HG03175 (cell line): ENCODE measurements around the gene EEF1B2.

Source experiments
- ATAC-seq: cut with Tn5 transposase; IDR thresholded peaks from one replicate; pipeline ENCODE4 v1.9.1; 2021; ENCODE audit warnings: mild to moderate bottlenecking, moderate library complexity; ENCODE audit not compliant: unreplicated experiment

The EEF1B2 gene

DNA sequence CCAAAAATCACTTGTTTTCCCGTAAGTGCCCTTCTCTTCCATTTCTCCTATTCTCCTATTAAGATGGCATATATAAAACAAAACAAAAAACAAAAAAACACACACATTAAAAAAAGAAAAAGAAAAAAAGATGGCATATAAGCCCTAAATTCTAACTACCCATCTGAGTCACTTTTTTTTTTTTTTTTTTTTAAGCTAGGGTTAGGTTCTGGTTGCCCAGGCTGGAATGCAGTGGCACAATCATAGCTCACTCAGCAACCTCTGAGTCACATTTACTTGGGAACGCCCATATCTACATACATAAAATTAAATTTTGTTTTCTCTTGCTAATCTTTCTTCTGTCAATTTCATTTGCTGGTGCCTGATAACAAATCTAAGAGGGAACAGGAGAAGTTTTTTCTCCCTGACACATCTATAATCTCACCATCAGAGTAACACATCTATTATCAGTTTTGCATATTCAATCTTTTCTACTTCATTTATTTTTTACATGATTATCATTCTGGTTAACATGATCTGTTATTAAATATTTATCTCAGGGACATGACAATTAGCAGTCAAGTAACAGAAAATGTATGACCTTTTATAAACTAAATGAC is 52.1 kb downstream of the EEF1B2 start:
- ATAC-seq = no peak
